GM19463 (cell line): Measurements from ENCODE around the gene HMGB1.

Source experiments
- ATAC-seq: cut with Tn5 transposase; IDR thresholded peaks from one replicate; pipeline ENCODE4 v1.9.1; 2021; ENCODE audit warnings: mild to moderate bottlenecking, moderate library complexity; ENCODE audit not compliant: unreplicated experiment

The HMGB1 gene

GRCh38 chr13:30465593-30466357 is at the start of gene HMGB1:
HMGB1 (minus strand) TSS chr13:30465936; CDS start chr13:30463680, 2,256 bp downstream.
- peak; percentile 85 for ATAC-seq

- ATAC-seq, result no peak
These were observed 45.2 kb upstream of the HMGB1 start for GRCh38 chr13:30510811-30511371.

DNA sequence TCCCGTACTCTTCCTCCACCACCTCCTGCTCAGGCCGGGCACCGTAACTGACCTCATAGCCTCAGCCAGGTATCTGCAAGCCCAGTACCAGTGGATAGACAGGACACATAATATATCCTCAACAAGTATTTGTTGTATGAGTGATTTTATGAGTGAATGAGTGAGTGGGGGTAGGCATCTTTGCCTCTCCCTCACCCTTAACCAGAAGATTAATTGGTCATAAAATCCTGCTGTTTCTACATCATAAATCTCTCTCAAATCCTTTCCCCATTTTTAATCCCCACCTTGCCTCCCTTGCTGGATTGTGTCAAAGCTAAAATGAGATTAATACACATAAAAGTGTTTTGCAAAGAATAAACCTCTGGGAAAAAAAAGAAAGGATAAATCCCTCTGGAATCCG is 44.4 kb upstream of the HMGB1 start:
- ATAC-seq, result no peak

DNA sequence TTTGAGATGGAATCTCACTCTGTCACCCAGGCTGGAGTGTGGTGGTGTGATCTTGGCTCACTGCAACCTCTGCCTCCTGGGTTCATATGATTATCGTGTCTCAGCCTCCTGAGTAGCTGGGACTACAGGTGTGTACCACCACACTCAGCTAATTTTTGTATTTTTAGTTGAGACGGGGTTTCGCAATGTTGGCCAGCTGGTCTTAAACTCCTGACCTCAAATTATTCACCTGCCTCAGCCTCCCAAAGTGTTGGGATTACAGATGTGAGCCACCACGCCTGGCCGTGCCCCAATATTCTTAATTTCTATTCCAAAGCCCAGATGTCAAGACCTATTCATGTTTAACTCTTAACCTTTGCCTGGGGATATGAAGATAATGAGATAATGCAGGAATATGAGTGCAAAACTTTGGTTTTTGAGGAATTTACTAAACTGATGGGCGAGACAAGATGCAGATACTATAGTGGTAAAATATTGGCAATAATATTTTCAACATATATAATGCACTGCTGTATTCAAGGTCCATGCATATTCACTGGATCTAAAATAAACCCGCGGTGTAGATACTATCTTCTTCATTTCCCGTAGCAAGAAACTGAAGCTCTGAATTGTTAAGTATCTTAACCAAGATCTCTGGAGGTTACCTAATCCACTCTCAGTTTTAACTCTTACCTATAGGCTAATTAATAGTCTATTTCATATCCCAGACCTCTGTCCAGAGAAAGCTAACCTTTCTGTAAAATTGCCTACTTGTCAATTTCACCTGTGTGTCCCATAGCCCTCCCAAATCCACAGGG is 43.7 kb upstream of the HMGB1 start:
- ATAC-seq, result no peak

DNA sequence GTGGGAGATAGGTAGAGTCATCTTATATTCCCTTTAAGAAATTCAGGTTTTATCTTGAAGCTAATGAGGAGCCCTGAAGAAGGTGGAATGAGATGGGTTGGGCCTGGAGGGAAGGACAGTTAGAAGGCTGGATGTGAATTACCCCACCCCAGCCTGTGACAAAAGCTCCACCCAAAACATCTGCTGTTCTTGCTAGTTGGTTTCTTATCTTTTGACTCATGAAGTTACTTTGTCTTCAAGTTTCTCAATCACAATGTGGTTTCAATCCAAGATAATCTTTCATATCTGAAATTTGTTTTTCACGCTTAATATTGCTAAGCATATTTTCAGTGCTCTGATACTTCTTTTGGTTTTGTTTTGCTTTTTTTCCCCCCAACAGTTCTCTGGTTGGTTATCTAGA is 38.3 kb upstream of the HMGB1 start:
- peak; percentile 86 for ATAC-seq

DNA sequence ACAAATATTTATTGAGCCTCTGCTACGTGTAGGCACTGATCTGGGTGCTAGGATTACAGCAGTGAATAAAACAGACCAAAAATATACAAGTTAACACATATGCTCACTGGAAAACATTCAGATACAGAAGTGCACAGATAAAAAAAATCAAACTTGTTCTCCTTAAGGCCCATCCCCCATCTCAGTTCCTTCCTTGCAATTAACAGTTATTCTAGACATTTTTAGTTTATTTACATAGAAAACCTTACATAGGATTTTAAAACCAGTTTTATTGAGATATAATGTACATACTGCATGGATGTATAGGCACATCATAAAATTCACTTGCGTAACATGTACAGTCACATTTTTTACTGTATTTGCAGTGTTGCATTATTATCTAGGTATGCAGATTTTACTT is 36.5 kb upstream of the HMGB1 start:
- no peak for ATAC-seq

DNA sequence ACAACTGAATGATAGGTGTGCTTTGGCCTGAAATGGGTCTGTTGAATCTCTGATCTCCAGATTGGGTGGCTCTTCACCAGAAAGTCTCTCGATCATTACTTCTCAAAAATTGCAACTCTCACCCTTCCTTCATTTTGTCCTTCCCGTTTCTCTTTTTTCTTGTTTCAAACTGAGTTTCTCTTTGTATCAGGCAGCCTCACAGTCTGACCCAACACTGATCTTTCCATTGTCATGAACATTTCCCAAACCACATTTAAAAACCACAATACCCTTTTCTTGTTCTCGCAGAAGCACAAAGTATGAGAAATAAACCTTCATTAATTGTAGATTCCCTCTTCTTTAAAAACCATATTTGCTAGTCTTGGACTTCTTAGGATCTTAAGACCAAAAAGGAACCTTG is 33.6 kb upstream of the HMGB1 start:
- no peak for ATAC-seq

DNA sequence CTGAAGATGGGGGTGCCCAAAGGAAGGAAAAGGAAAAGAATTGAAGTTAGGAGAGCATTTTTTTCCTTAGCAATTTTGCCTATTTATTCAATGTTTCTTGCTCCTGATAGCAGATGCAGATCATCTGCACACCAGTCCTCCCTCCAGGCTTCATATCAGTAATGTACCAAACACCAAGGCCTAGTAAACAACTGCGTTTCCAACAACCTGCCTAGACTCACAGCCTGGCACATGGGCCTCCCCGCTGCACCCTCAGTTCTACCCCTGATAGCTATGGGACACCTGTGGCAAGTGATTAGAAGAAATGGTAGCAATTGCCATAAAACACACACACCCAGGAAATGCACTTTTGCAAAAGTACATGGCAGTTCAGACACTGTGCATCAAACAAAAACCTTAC is 30.4 kb upstream of the HMGB1 start:
- ATAC-seq, result no peak

DNA sequence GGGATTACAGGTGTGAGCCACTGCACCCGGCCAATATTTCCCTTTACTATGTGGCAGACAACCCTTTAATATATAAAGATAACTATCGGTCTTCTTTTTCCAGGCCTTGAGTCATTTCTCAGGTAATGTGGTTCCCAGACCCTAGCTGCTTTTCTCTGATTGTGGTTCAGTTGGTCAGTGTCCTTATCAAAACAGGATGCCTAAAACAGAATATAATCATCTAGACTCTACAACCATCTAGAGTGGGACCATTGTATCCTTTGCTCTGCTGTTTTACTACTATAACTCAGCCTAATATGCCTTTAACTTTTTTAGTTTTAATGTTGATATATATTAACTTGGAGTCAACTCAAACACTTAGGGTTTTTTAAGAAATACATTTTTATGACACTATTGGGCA is 30.0 kb upstream of the HMGB1 start:
- no peak for ATAC-seq

DNA sequence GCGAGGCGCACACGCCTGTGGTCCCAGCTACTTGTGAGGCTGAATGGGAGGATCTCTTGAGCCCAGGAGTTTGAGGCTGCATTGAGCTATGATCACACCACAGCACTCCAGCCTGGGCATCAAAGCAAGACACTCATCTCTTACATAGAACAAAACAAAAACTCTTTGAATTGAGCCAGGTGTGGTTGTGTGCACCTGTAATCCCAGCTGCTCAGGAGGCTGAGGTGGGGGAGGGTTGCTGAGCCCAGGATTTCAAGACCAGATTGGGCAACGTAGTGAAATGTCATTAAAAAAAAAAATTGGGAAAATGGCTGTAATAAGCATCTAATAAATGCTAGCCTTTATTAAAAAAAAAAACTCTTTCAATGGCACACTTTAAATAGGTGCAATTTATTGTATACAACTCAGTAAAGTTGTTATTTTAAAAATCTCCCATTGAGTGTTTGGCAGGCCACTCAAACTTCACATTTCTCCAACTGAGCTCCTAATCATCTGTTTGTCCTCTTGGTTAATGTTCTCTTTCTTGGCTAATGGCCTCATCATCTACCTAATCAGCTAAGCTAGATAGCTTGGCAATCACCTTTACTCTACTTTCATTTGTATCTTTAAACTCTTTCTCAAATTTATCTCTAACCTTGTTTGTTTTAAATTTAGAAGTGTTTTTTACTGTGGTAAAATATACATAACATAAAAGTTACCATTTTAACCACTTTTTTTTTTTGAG is 28.1 kb upstream of the HMGB1 start:
- ATAC-seq, result no peak

- ATAC-seq, result no peak
These were observed 21.3 kb upstream of the HMGB1 start for GRCh38 chr13:30487075-30487470.

- ATAC-seq, result no peak
These were observed 20.7 kb upstream of the HMGB1 start for GRCh38 chr13:30486230-30487074.

- no peak for ATAC-seq
These were observed 15.6 kb upstream of the HMGB1 start for GRCh38 chr13:30481241-30481760.

- ATAC-seq, result no peak
These were observed 14.7 kb upstream of the HMGB1 start for GRCh38 chr13:30480292-30480950.

- no peak for ATAC-seq
These were observed 14.1 kb upstream of the HMGB1 start for GRCh38 chr13:30479883-30480219.

- ATAC-seq, result no peak
These were observed 13.6 kb upstream of the HMGB1 start for GRCh38 chr13:30479154-30479882.

DNA sequence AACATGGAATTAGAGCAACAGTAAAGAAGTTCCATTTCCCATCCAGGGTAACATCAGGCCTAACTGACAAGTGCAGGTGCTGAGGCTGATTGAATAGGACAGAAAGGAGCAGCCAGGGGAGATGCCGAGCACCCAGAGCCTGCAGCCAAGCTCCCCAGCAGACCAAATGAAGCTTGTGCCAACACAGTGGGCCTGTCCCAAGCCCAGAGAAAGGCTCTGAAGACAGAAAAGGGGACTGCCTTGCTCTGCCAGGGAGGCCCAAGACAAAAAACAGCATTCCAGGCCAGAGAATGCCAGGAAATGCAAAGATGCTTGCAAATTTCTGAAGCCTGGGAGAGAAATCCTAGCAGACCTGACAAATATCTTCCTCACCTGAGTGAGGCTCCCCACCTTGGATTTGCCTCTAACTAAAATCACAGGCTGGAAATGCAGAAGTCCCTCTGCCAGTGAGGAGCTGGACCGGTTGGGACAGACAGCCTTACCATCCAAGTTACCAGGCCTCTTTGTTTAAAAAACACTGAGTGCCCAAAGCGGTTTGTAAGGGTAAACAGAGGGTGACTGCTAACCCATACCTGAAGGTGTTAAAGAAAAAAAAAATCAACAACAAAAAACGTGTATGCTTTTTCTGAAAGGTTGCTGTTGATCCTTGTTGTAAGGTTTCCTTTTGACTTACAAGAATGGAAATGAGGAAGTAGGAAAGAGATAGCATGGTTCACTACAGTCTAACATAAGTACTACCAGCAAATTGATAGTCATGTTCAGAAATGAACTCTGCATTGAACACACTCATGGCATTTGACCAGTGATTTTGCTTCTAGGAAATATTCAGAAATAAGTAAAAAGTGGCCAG is 11.8 kb upstream of the HMGB1 start:
- peak; percentile 91 for ATAC-seq

- ATAC-seq, result no peak
These were observed 7.9 kb upstream of the HMGB1 start for GRCh38 chr13:30473675-30474074.
